ENCODE results near the gene ERP44.

DNA sequence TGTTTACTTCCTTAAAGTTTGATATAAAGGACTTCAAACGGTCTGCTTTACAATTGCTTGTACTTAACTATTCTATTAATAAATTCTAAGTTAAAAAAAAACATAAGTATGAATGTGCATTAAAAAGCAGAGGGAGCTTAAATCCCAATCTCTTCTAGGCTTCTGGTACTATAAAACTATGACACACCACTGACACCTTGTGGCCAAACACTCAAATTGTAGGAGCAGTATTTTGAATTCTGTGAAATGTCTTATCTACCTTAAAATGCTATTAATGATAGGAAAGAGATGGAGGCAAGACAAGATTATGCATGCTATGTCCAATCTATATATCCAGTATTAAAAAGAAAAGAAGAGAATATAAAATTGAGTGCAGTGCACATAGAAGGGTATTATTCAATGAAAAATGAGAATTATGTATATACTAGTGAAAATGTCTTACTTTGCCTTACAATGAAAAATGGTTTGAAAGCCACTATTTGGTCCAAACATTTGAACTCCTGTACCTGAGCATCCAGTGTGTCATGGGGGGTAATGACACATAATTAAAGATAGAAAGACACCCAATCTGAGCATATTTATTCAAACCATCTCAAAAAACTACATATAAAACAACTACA is 87.6 kb downstream of the ERP44 start:
- TF ChIP-seq, protein P1, sequence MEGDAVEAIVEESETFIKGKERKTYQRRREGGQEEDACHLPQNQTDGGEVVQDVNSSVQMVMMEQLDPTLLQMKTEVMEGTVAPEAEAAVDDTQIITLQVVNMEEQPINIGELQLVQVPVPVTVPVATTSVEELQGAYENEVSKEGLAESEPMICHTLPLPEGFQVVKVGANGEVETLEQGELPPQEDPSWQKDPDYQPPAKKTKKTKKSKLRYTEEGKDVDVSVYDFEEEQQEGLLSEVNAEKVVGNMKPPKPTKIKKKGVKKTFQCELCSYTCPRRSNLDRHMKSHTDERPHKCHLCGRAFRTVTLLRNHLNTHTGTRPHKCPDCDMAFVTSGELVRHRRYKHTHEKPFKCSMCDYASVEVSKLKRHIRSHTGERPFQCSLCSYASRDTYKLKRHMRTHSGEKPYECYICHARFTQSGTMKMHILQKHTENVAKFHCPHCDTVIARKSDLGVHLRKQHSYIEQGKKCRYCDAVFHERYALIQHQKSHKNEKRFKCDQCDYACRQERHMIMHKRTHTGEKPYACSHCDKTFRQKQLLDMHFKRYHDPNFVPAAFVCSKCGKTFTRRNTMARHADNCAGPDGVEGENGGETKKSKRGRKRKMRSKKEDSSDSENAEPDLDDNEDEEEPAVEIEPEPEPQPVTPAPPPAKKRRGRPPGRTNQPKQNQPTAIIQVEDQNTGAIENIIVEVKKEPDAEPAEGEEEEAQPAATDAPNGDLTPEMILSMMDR (IDR thresholded peaks at IDR 0.05), result no peak
- no peak for TF ChIP-seq POLR2A (IDR thresholded peaks at IDR 0.05)
- TF ChIP-seq POLR2AphosphoS5 (IDR thresholded peaks at IDR 0.05), result no peak

Measured in breast epithelium (tissue), 3 donors.